Adipocyte (in vitro differentiated cells): ENCODE results near the gene SLC17A5.

Experiments used
- DNase-seq: peaks from one replicate; pipeline ENCODE4 v3.0.0-alpha.2; 2015; ENCODE audit warnings: low read depth
- H3K27me3 ChIP-seq: replicated peaks from 2 replicates; pipeline ENCODE4 v1.7.0; 2013; ENCODE audit warnings: mild to moderate bottlenecking, low read length, moderate library complexity; ENCODE audit not compliant: control insufficient read depth, insufficient read depth
- H3K36me3 ChIP-seq: 2 replicates; pipeline ENCODE4 v1.7.0; 2013; ENCODE audit warnings: low read length, mild to moderate bottlenecking, moderate library complexity; ENCODE audit not compliant: control insufficient read depth, insufficient read depth, severe bottlenecking
- H3K4me1 ChIP-seq: 2 replicates; pipeline ENCODE4 v1.7.0; 2013; ENCODE audit warnings: mild to moderate bottlenecking, low read length, moderate library complexity; ENCODE audit not compliant: control insufficient read depth, insufficient read depth
- H3K4me3 ChIP-seq: 2 replicates; pipeline ENCODE4 v1.7.0; 2013; ENCODE audit warnings: mild to moderate bottlenecking, low read length, moderate library complexity
- H3K9ac ChIP-seq: 2 replicates; pipeline ENCODE4 v1.7.0; 2013; ENCODE audit warnings: mild to moderate bottlenecking, low read length, moderate library complexity
- H3K9me3 ChIP-seq: 2 replicates; pipeline ENCODE4 v1.7.0; 2013; ENCODE audit warnings: mild to moderate bottlenecking, low read length, moderate library complexity; ENCODE audit not compliant: control insufficient read depth

Gene SLC17A5

DNA sequence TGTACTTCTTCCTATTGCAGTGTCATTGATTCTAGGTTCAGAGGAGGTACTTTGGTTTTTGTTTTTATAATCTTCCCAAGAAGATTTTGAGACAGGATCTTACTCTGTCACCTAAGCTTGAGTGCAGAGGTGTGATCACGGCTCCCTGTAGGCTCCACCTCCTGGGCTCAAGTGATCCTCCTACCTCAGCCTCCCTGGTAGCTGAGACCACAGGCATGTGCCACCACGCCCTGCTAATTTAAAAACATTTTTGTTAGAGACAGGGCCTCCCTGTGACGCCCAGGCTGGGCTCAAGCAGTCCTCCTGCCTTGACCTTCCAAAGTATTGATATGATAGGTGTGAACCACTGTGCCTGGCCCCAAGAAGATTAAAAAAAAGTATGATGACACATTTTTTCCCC lies 3.4 kb upstream of the SLC17A5 start:
- Histone ChIP-seq H3K27me3 (no peaks in the 10 kb centered on the region), H3K9me3 (no peaks in the 10 kb centered on the region), H3K4me3 (no peak overlapping the region), H3K9ac (no peak overlapping the region), H3K36me3 (no peaks in the 10 kb centered on the region), H3K4me1 (peaks cover 30% of the 10 kb centered on the region)
- DNase-seq: no peak

DNA sequence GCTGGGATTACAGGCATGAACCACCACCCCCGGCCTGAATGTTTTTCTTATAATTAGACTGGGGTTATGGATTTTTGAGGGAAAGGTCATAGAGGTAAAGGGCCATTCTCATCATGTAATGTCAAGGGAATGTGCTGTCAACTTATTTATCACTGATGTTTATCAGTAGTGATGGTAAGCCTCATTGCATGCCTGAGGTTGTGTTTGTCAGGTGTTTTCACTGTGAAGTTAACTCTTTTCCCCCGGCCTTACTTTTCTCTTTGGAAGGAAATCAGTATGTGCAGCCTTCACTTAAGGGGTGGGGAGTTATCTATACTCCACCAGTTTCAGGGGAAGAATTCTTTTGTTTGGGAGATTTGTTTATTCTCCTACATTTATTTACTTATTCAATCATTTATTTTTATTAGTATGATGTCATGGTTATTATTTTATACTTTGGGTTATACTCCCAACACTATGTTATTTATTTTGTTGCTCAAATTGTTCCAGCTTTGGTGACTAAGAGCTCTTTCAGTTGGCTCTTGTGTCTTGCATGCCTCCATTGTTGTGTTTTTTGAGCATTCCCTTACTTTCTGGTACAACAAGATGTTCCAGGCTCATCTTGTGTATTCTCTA lies 2.8 kb upstream of the SLC17A5 start:
- Histone ChIP-seq H3K9me3 (no peaks in the 10 kb centered on the region), H3K36me3 (no peaks in the 10 kb centered on the region), H3K9ac (no peak overlapping the region), H3K27me3 (no peaks in the 10 kb centered on the region), H3K4me3 (no peak overlapping the region), H3K4me1 (peaks cover 35% of the 10 kb centered on the region)
- DNase-seq: no peak

DNA sequence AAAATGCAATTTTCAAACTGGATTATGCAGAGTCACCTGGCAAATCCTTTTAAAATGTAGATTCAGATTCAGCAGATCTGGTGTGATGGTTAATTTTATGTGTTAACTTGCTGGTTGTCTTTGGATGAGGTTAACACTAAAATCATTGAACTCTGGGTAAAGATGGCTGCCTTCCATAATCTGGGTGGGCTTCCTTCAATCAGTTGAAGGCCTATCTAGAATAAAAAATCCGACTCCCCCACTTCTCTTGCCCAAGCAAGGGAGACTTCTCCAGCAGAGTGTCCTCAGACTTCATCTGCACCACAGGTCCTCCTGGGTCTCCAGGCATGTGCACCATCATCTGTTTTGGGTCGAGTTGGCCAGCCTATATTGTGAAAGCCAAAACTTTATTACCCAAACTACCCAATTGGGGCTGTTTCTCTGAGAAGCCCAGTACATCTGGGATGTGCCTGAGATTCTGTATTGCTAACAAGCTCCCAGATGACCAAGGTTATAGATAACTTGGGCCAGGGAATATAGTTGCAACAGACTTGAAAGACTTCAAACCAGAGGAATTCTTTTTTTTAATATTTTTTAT lies 1.6 kb upstream of the SLC17A5 start:
- Histone ChIP-seq H3K9ac (peak overlapping the region; percentile 98), H3K4me3 (peak overlapping the region; percentile 99), H3K36me3 (no peaks in the 10 kb centered on the region), H3K9me3 (no peaks in the 10 kb centered on the region), H3K27me3 (no peaks in the 10 kb centered on the region), H3K4me1 (peaks cover 35% of the 10 kb centered on the region)
- DNase-seq: no peak

DNA sequence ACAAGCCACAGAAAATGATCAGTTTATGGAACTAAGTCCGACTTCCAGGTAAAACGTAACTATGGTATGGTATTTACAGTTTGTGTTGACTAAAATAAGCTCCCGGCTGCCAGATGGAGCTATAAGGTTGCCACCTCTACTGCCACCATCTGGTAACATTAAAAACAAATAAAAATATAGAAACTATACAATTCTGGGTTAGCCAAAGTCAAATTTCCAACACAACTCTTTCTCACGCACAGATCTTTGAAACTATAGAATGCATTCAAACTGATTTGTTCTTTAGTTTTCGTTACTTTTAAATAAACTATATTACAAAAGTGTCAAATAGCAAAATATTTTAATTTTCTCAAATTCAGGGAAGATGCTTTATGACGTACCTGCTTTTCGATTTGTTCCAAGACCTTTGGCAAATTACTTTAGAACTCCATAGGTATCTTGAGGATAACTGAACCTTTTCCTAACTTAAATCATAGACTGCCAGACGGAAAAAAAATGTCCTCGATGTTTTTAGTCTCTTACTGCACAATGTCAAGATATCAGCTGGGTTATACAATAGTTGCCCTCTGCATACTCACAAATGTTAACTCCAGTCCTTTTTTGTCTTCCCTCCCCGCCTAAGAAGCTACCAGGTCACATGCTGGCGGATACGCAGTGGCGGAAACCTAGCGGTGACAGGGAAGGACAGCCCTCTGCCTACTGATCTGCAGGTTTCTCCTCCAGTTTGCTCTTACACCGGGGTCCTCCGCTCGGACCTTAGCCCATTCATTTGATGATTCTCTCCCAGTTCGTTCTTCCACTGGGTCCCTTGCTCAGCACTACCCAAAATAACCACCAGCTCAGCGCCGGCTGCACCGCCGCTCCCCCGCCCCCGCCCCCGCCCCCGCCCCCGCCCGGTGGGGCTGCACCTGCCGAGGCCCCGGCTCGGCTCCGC lies 888 bp downstream of the SLC17A5 start:
- Histone ChIP-seq H3K27me3 (no peaks in the 10 kb centered on the region), H3K9ac (peak overlapping the region; percentile 98), H3K9me3 (no peaks in the 10 kb centered on the region), H3K4me1 (peaks cover 42% of the 10 kb centered on the region), H3K36me3 (peaks cover 3% of the 10 kb centered on the region), H3K4me3 (peak overlapping the region; percentile 99)
- peak; percentile 76 for DNase-seq

DNA sequence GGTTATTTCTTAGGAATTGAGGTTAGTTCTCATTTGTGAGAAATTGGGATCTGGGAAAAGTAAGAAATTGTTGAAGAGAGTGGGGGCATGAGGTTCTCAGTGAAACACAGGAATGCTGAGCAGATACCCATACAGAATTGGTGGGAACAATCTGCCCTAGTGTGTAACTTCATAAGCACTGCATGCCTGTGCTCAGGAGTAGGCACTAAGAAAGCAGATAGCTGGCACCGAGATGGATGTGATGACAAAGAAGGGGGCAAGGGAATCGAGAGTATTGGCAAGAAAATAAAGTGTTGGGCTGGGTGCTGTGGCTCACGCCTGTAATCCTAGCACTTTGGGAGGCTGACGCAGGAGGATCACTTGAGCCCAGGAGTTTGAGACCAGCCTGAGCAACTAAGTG lies 4.0 kb downstream of the SLC17A5 start:
- Histone ChIP-seq H3K9ac (no peak overlapping the region), H3K4me1 (peaks cover 33% of the 10 kb centered on the region), H3K4me3 (no peak overlapping the region), H3K27me3 (no peaks in the 10 kb centered on the region), H3K9me3 (no peaks in the 10 kb centered on the region), H3K36me3 (peaks cover 5% of the 10 kb centered on the region)
- no peak for DNase-seq

DNA sequence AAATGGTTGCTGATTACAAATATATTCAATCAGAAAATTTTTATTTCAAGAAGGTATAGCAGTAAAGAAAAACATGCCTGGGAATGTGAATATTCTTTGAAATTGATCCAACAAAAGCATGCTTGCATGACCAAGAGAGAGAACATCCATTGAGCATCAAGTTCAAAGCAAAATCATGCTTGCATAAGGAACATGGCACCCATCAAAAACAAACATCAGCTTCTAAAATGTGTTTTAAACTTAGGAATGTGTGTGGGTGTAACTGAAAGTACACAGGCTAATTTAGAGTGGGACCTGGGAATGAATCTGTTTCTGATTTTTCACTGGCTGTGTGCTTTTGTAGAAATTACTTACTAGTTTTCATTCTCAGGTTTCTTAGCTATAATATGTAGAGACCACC lies 5.6 kb downstream of the SLC17A5 start:
- Histone ChIP-seq H3K9ac (no peak overlapping the region), H3K4me3 (peak overlapping the region; percentile 1), H3K9me3 (no peaks in the 10 kb centered on the region), H3K36me3 (peaks cover 5% of the 10 kb centered on the region), H3K4me1 (peaks cover 30% of the 10 kb centered on the region), H3K27me3 (no peaks in the 10 kb centered on the region)
- DNase-seq: peak; percentile 66

DNA sequence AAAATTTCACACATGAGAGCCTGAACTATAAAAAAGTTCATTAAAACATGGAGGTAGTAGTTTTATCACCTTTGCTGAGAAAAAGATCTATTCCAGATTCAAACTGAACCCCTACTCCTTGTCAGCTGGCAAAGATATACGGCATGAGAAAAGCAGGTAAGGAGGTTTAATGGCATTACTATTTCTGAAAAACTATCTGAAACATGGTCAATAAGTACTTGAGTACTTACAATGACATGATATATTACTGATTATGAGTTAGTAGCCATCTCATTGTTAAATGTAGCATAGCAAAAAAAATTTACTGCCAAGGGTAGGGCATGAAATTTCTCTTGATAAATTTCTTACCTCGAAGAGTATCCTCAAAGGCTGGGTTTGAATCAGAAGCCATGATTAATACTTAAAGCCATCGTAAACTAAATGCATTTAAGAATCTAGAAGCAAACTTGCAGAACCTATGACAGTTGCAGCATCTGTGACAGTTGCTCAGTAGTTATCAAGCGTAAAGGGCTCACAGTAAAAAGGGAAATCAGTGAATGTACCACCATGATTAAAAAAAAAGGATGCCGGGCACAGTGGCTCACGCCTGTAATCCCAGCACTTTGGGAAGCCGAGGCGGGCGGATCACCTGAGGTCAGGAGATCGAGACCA lies 8.7 kb downstream of the SLC17A5 start:
- peak overlapping the region; percentile 77 for H3K4me3 ChIP-seq
- no peaks in the 10 kb centered on the region for H3K27me3 ChIP-seq
- peak overlapping the region; percentile 8 for H3K9ac ChIP-seq
- H3K36me3 ChIP-seq: peaks cover 18% of the 10 kb centered on the region
- no peak for DNase-seq
- H3K9me3 ChIP-seq: no peaks in the 10 kb centered on the region
- peaks cover 17% of the 10 kb centered on the region for H3K4me1 ChIP-seq

DNA sequence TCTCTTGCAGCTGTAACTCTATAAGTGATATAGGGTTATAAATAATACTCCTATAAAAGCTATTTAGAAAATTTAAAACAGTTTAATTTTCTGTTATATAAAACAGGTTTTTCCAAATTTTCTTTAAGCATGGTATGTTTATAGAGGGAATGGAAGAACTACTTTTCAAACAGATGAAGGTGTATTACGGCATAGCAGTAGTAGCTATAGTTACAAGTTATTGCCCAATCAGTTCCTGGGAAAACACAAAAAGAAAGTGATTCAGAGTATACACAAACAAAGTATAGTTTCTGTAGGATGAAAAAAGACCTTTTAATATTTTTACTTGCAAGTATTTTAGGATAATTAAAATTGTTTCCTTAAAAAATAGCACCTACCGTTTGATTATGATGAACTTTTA lies 9.8 kb downstream of the SLC17A5 start:
- Histone ChIP-seq H3K9me3 (no peaks in the 10 kb centered on the region), H3K27me3 (no peaks in the 10 kb centered on the region), H3K4me3 (no peak overlapping the region), H3K36me3 (peaks cover 24% of the 10 kb centered on the region), H3K4me1 (peaks cover 17% of the 10 kb centered on the region), H3K9ac (no peak overlapping the region)
- DNase-seq: peak; percentile 29

DNA sequence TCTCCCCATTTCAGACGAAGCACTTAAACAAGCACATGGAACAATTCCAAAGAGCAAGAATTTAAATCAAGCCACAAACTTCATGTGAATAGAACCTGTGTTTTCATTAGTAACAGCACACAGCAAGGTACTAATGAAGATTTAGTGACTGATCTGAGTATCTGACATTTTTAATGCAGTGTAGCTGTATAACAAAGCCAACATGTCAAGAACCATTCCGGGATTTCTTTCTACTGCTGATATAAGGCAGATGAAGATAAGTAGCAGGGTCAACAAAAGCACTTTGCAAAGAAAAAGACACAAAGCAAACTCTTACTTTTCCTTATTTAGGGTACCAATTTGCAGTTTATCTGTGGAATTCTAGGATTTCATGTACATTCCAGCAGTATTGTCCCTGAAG lies 11.3 kb downstream of the SLC17A5 start:
- DNase-seq: no peak
- H3K27me3 ChIP-seq: no peaks in the 10 kb centered on the region
- H3K4me1 ChIP-seq: peaks cover 9% of the 10 kb centered on the region
- H3K4me3 ChIP-seq: no peak overlapping the region
- no peak overlapping the region for H3K9ac ChIP-seq
- H3K36me3 ChIP-seq: peaks cover 32% of the 10 kb centered on the region
- no peaks in the 10 kb centered on the region for H3K9me3 ChIP-seq

DNA sequence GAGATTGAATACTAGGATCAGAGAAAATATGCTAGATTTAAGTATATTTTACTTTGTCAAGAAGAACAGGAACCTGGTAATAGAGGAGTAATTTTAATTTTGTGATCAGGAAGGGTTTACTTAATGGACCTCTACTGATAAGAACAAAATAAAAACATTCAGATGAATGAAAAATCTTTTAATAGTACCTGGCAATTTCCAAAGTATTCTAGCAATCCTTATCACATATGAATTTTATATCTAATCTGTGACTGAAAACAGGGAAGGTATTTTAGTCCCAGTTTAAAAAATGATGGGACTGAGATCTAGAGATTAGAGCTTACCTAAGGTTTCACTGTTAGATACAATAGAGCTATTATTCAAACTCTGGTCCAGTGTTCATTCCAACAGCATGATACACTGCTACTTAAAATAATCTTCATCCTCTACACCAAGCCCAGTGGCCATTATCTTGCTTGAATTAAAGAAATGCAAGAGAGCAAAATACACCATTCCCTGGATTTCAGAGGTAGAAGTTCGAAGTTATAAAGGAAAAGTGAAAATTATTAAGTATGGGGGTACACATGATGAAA lies 13.5 kb downstream of the SLC17A5 start:
- peaks cover 31% of the 10 kb centered on the region for H3K36me3 ChIP-seq
- H3K9me3 ChIP-seq: no peaks in the 10 kb centered on the region
- no peak overlapping the region for H3K9ac ChIP-seq
- no peak overlapping the region for H3K4me3 ChIP-seq
- H3K4me1 ChIP-seq: peaks cover 12% of the 10 kb centered on the region
- DNase-seq: no peak
- H3K27me3 ChIP-seq: no peaks in the 10 kb centered on the region

DNA sequence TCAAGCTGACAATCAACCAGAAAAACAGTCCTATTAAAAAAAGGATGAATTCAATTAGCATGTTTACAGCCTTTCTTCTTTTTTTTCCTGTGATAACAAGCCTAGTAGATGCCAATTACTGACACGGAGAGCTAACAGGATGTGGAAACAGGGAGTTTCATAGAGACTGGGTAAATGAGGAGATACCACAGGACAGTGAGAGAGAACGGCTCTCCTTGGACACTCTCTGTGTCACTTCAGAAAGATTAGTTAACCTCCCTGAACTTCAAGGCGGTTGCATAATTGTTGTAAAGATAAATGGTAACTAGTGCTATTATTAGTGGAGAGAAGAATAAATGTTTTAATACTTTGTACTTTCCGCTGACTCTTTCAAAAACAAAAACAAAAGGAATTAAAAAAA lies 14.8 kb downstream of the SLC17A5 start:
- no peak for DNase-seq
- H3K27me3 ChIP-seq: no peaks in the 10 kb centered on the region
- H3K4me3 ChIP-seq: no peak overlapping the region
- H3K9me3 ChIP-seq: no peaks in the 10 kb centered on the region
- peaks cover 43% of the 10 kb centered on the region for H3K36me3 ChIP-seq
- no peak overlapping the region for H3K9ac ChIP-seq
- H3K4me1 ChIP-seq: peaks cover 12% of the 10 kb centered on the region
